ENCODE data around the gene TERB1. TPM values are rescaled to one million over a fixed set of nuclear protein-coding genes. Genes with fewer than 3 reads are reported as not detected.

Gene TERB1
- total RNA-seq, 1 donor from 2014 or later, result not detected

DNA sequence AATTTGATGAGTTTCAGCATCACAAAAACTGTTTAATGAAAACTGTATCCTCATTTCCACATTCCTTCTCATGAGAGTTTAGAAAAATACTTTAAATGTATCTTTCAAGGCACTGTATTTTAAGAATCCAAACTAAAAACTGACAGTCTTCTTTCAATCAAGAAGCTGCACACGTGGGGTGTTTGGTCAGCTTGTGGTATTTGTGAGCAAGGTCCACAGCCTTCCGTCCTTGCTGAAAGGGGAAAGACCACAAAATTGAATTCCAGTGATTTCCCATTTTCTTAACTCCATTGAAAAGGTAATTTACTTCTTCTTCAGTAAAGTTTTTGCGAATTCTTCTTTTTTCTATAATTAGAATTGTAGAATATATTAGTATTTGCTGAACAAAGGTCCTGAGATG, 46.6 kb downstream of the TERB1 start:
- Mint-ChIP-seq H3K4me1 (ENCODE audit: low read depth) (peaks cover 17% of the 10 kb centered on the region), H3K27ac (ENCODE audit: unreplicated experiment) (no peak overlapping the region), H3K9me3 (ENCODE audit: low read depth) (no peaks in the 10 kb centered on the region), H3K27me3 (ENCODE audit: low read depth) (no peaks in the 10 kb centered on the region), H3K36me3 (ENCODE audit: low read depth) (no peaks in the 10 kb centered on the region), H3K4me3 (ENCODE audit: unreplicated experiment) (no peak overlapping the region)
- no peak for DNase-seq (ENCODE audit: low spot score)
- TF ChIP-seq, protein P1, sequence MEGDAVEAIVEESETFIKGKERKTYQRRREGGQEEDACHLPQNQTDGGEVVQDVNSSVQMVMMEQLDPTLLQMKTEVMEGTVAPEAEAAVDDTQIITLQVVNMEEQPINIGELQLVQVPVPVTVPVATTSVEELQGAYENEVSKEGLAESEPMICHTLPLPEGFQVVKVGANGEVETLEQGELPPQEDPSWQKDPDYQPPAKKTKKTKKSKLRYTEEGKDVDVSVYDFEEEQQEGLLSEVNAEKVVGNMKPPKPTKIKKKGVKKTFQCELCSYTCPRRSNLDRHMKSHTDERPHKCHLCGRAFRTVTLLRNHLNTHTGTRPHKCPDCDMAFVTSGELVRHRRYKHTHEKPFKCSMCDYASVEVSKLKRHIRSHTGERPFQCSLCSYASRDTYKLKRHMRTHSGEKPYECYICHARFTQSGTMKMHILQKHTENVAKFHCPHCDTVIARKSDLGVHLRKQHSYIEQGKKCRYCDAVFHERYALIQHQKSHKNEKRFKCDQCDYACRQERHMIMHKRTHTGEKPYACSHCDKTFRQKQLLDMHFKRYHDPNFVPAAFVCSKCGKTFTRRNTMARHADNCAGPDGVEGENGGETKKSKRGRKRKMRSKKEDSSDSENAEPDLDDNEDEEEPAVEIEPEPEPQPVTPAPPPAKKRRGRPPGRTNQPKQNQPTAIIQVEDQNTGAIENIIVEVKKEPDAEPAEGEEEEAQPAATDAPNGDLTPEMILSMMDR (IDR thresholded peaks at IDR 0.05), result no peak

DNA sequence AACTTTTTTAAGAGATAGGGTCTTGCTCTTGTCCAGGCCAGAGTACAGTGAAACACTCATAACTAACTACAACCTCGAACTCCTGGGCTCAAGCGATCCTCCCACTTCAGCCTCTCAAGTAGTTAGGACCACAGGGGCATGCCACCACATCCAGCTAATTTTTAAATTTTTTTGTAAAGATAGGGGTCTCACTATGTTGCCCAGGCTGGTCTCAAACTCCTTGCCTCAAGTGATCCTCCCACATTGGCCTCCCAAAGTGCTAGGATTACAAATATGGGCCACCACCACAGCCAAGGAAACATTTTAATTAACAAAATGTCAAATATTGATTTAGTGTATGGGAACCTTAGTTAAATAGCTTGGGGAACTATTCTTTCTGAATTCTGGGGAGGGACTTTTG, 47.2 kb downstream of the TERB1 start:
- Mint-ChIP-seq H3K4me3 (ENCODE audit: unreplicated experiment) (no peak overlapping the region), H3K27me3 (ENCODE audit: low read depth) (no peaks in the 10 kb centered on the region), H3K36me3 (ENCODE audit: low read depth) (peaks cover 1% of the 10 kb centered on the region), H3K9me3 (ENCODE audit: low read depth) (no peaks in the 10 kb centered on the region), H3K4me1 (ENCODE audit: low read depth) (peaks cover 24% of the 10 kb centered on the region), H3K27ac (ENCODE audit: unreplicated experiment) (no peak overlapping the region)
- TF ChIP-seq, protein P1 (IDR thresholded peaks at IDR 0.05), result no peak
- DNase-seq (ENCODE audit: low spot score), result no peak

DNA sequence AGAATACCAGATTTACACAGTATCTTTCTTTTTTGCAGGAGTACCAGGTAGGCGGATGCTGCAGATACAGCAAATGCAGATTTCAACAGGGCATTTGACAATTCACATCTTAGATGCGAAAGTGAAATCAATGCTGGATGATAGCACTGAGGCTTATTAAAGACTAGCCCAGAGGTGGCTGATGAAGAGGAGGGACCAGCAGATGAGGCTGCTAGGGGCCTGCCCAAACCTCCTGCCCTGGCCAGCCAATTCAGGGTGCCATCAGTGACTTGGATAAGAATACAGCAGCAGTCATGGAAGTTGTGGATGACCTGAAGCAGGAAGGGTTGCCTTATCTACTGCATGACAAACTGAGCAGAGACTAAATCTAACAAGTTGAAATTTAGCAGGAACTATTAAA, 48.4 kb downstream of the TERB1 start:
- Mint-ChIP-seq H3K4me1 (ENCODE audit: low read depth) (peaks cover 33% of the 10 kb centered on the region), H3K9me3 (ENCODE audit: low read depth) (no peaks in the 10 kb centered on the region), H3K27ac (ENCODE audit: unreplicated experiment) (no peak overlapping the region), H3K36me3 (ENCODE audit: low read depth) (peaks cover 6% of the 10 kb centered on the region), H3K4me3 (ENCODE audit: unreplicated experiment) (no peak overlapping the region), H3K27me3 (ENCODE audit: low read depth) (no peaks in the 10 kb centered on the region)
- TF ChIP-seq, protein P1 (IDR thresholded peaks at IDR 0.05), result no peak
- no peak for DNase-seq (ENCODE audit: low spot score)

DNA sequence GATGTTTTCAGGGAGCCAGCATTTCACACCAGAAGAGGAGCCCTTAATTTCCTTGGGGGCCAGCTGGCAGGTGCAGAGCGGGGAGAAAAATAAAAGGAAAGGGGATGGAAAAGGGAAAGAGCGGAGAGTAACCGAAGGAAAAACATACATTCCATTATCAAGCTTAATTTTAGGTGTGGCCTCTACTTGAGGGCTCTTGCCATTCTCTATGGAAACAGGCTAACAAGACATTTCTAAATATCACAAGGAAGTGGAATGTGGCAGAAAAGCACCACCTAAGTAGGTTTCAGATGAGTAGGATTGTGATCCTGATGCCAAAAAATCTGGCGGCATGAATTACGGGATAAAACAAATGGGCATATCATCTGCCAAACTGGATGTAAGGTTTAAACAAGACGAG, 49.0 kb downstream of the TERB1 start:
- H3K27me3 Mint-ChIP-seq (ENCODE audit: low read depth), result no peaks in the 10 kb centered on the region
- TF ChIP-seq, protein P1 (IDR thresholded peaks at IDR 0.05), result no peak
- peak overlapping the region; percentile 97 for H3K4me3 Mint-ChIP-seq (ENCODE audit: unreplicated experiment)
- H3K36me3 Mint-ChIP-seq (ENCODE audit: low read depth), result peaks cover 6% of the 10 kb centered on the region
- no peak for DNase-seq (ENCODE audit: low spot score)
- no peak overlapping the region for H3K27ac Mint-ChIP-seq (ENCODE audit: unreplicated experiment)
- H3K9me3 Mint-ChIP-seq (ENCODE audit: low read depth), result no peaks in the 10 kb centered on the region
- peaks cover 33% of the 10 kb centered on the region for H3K4me1 Mint-ChIP-seq (ENCODE audit: low read depth)

DNA sequence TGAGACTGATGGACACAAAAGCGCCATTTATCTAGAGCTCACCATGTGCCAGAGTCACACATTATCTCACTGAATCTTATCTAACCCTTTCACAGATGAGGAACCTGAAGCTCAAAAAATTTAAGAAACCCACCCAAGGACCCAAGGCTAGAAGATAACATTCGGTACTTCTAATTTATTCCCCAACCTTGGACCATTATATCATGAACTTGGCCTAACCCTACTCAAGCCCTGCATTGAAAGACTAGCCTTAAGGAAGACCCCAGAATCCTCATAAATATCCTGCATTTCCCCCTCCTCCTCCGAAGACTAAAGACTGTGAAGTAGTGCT, 49.4 kb downstream of the TERB1 start:
- no peaks in the 10 kb centered on the region for H3K9me3 Mint-ChIP-seq (ENCODE audit: low read depth)
- H3K4me1 Mint-ChIP-seq (ENCODE audit: low read depth), result peaks cover 34% of the 10 kb centered on the region
- H3K36me3 Mint-ChIP-seq (ENCODE audit: low read depth), result peaks cover 6% of the 10 kb centered on the region
- H3K27me3 Mint-ChIP-seq (ENCODE audit: low read depth), result no peaks in the 10 kb centered on the region
- no peak for DNase-seq (ENCODE audit: low spot score)
- TF ChIP-seq, protein P1 (IDR thresholded peaks at IDR 0.05), result peak; percentile 52
- peak overlapping the region; percentile 97 for H3K4me3 Mint-ChIP-seq (ENCODE audit: unreplicated experiment)
- peak overlapping the region; percentile 61 for H3K27ac Mint-ChIP-seq (ENCODE audit: unreplicated experiment)
